NCI-H2107 treated with DMSO at 0.1 percent for 48 hours (cell line): ENCODE results near the gene VHLL.

Source experiments
- DNase-seq: peaks from one replicate; lab custom pipeline; 2025; ENCODE audit not compliant: unreplicated experiment; lab: John Stamatoyannopoulos, UW

Gene VHLL

GRCh38 chr1:156291226-156292061 is 7.7 kb downstream of the VHLL start:
- DNase-seq: no peak

DNA sequence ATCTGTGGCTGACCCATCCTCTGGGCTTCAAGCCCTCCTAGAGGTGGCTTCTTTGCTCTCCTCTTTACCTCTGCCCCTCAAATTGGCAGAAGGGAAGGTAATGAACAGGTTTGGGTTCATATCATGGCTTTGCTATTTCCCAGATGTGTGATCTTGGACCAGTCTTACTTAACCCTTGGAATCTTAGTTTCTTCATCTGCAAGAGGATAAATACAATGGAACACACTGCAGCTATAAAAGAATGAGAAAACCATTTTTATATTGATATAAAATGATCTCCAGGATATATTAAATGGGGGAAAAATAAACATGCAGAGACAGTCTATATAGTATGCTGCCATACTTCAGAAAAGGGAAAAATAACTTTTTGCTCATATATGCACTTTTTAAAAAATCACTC is 9.2 kb downstream of the VHLL start:
- DNase-seq: no peak

DNA sequence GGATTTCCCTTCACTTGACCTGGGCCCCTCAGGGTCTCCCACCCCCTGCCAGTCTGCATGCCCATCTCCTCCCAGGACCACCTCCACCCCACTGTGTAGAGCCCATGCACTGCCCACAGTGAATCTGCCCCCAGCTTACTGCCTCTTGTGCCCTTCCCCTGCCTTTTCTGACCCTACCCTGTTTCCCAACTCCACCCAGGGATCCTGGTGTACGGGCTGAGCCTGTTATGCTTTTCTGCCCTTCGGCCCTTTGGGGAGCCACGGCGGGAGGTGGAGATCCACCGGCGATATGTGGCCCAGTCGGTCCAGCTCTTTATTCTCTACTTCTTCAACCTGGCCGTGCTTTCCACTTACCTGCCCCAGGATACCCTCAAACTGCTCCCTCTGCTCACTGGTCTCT is 13.0 kb downstream of the VHLL start:
- DNase-seq: no peak

DNA sequence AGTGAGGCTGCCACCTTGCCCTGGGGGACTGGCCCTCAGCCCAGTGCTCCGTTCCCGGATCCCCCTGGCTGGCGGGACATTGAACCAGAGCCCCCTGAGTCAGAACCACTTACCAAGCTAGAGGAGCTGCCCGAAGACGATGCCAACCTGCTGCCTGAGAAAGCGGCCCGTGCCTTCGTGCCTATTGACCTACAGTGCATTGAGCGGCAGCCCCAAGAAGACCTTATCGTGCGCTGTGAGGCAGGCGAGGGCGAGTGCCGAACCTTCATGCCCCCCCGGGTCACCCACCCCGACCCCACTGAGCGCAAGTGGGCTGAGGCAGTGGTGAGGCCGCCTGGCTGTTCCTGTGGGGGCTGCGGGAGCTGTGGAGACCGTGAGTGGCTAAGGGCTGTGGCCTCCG is 13.7 kb downstream of the VHLL start:
- no peak for DNase-seq

DNA sequence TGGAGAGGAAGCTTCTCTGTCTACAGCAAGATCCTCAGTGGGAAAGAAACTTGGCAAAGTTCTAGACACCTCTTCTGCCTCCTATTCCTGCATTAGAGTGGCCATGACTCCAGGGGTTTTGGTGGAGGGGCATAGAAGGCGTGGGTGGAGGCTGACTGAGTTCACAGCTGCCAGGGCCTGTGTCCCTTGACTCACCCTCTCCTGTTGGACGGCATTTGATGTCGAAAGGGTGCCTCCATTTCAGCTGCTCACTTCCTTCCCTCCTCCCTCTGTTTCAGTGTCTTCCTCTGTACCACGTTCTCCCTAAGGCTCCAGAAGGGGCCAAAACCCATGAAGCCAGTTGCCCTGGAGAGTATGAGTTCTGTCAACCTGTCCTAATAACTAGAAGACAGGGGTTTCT is 14.3 kb downstream of the VHLL start:
- DNase-seq: no peak

GRCh38 chr1:156284112-156284511 is 15.0 kb downstream of the VHLL start, which contains the start of gene TMEM79:
TSS of gene TMEM79 (plus strand) at chr1:156284325. CDS start at chr1:156285227, 902 bp downstream.
- no peak for DNase-seq

GRCh38 chr1:156283521-156283920 is 15.6 kb downstream of the VHLL start:
- no peak for DNase-seq

- peak; percentile 96 for DNase-seq
Observed at GRCh38 chr1:156282479-156283222, 16.5 kb downstream of the VHLL start, which contains the start of gene SMG5. TSS of gene SMG5 (minus strand) at chr1:156282825. CDS start at chr1:156282680, 145 bp downstream.

- no peak for DNase-seq
Observed at GRCh38 chr1:156281693-156282478, 17.2 kb downstream of the VHLL start.

- DNase-seq: no peak
Observed at GRCh38 chr1:156281281-156281680, 17.8 kb downstream of the VHLL start.

- no peak for DNase-seq
Observed at GRCh38 chr1:156279837-156280236, 19.3 kb downstream of the VHLL start.

DNA sequence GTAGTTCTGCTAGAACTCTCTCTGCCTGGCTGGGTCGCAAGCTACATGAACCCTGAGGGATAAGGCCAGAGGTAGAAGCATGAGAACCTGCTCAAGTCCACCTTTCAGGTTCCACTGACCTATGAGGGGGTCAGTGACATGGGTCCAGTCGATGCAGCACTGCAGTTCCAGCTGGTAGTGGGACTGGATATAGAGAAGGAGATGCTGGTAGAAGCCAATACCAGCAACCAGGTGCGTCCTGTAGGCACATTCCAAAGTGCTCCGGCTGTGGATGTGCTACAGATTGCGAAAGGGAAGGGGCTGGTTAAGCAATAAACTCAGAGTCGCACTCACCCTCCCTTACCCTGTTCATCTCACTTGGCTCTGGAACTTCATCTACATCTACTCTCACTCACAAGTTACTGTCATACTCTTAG is 22.1 kb downstream of the VHLL start:
- no peak for DNase-seq

GRCh38 chr1:156276532-156276931 is 22.6 kb downstream of the VHLL start:
- DNase-seq: no peak

GRCh38 chr1:156270314-156270713 is 28.8 kb downstream of the VHLL start:
- DNase-seq: no peak

GRCh38 chr1:156268336-156268735 is 30.8 kb downstream of the VHLL start:
- no peak for DNase-seq

DNA sequence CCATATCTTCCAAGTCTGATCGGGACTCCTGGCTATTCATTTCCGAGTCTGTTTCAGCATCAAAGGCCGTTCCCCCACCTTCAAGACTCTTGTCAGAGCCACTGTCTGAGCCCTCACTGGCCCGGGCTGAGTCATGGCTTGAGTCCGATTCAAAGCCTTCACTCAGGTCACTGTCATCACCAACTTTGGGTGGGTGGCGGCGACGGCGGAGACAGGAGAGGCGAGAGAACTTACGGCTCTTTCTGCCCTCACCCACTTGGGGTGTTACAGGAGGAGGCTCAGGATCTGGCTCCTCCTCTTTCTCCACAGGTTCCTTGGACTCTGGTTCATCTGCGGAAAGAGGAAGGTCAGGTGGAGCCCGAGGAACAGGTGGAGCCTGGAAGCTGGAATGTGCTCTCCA is 33.1 kb downstream of the VHLL start:
- no peak for DNase-seq

DNA sequence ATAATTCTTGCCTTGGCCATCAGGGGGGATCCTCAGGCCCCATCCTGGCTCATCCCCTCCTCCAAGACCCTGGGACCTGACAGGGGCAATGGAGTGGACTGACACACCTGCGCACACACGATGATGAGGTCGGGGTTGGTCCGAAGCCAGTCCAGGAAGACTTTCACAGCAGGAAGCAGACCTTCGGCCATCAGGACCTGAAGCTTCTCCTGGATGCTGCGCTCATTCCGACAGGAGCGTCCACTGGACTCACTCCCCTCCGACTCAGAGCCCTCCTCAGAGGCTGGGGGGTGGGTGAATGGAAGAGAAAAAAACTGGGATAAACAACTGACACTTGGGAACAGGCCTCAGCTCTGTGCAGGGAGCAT is 35.8 kb downstream of the VHLL start:
- DNase-seq: no peak

- no peak for DNase-seq
Observed at GRCh38 chr1:156262461-156263287, 36.4 kb downstream of the VHLL start.

- DNase-seq: no peak
Observed at GRCh38 chr1:156260896-156261295, 38.2 kb downstream of the VHLL start.

GRCh38 chr1:156259805-156260204 is 39.3 kb downstream of the VHLL start:
- no peak for DNase-seq

- DNase-seq: no peak
Observed at GRCh38 chr1:156258859-156259258, 40.2 kb downstream of the VHLL start.
